ENCODE data around the gene DECR2. TPM values are rescaled to one million over a fixed set of nuclear protein-coding genes. Genes with fewer than 3 reads are reported as not detected.

DECR2 gene
- total RNA-seq, 1 experiment from 2014 or later = 8.9 TPM

DNA sequence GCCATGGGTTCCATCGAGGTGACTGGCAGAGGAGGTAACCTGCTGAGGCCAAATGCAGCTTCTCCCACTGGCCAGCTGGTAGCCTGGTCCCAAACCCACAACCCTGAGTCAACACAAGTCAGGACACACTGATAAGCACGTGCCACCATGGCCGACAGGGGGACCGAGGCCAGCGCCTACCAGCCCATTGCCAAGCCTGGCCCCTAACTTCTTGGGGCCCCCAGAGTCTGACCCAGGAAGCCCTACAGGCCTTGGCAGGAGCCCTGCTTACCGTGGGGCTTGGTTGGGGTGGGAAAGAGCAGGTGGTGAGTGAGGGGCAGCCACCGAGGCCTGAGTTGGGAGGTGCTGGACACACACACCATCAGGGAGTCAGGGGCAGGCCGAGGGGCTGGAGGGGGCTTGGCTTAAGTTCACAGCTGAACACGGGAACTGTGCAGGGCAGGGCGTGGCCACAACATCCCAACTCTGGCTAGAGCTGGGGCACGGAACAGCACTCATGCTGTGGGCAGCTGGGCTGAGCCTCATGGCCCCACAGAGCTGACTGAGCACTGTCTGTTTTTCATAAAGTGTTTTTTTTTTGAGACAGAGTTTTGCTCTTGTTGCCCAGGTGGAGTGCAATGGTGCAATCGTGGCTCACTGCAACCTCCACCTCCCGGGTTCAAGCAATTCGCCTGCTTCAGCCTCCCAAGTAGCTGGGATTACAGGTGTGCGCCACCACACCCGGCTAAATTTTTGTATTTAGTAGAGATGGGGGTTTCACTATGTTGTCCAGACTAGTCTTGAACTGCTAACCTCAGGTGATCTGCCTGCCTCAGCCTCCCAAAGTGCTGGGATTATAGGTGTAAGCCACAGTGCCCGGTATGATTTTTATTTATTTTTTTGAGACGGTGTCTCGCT lies 36.8 kb upstream of the DECR2 start:
- no peak for DNase-seq (ENCODE audit: low read depth)

DNA sequence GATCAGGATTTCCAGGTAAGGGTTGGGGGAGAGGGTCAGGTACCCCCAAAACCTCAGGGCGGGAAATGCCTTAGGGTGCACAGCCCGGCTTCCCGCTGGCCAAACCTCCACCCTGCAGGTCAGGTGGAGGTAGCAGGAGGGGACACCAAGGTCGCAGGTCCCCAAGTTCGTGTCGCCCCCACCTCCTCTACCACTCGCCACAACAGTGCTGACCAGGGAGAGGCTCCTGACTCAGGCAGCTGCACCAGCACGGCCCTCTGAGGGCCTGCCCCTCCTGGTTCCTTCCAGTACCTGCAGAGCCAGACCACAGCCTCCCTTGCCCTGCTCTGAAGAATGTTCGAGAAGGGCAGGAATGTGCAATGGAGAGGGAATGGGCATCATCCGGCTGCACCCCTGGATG lies 35.2 kb upstream of the DECR2 start:
- no peak for DNase-seq (ENCODE audit: low read depth)

DNA sequence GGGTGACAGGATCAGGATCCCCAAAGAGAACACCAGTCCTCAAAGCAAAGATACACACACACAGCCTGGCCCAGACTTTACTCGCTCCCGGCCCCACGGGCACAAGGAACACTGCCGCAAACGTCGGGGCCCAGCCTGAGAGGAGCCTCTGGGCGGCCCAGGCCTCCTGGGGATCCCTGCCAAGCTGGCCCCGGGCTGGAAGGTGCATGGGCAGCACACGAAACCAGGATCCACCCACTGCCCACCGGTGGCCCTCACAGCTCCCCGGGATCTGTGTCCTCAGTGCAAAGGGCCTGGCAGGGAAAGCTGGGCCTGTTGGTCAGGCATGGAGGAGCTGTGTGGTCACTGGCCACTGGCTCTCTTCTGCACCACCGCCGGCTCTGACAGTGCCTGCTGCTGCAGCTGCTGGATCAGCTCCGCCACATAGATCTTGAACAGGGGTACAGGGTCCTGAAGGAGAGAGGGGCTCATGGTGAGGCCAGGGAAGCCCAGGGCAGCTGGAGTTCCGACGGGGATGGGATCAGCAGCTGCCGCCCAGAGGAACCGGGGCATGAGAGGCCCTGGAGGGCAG lies 34.3 kb upstream of the DECR2 start:
- DNase-seq (ENCODE audit: low read depth) = no peak

DNA sequence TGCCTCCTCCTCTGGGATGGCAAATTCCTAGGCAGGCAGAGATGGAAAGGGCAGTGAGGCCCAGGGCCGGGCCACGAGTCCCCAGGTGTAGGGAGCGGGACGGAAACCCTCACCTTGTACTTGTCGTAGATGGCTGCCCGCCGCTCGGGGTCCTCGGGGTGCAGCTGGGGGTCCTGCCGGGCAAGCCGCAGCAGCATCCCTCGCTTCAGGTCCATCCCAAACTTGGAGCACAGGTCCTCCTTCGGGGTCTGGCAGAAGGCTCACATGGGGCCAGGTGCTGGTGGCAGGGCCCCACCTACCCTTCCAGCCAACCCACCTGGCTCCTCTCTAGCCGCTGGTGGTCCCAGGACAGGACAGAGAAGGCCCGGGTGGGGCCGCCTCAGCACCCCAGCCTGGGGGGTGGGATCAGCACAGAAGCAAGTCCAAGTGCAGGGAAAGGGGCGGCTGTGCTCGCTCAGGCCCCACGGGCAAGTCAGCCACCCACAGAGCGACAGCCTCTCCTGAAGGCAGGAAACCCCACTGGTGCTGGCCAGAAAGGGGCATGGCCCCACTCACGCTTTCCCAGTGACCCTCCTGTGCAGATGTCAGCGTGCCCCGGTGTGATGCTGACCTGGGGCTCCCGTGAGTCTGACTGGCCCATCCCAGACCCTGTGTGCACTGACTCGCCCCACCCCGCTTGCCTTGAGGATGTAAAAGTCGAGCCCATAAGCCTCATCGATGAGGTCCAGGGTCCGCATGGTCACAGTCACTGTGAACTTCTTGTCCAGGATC lies 33.1 kb upstream of the DECR2 start:
- DNase-seq (ENCODE audit: low read depth) = no peak

DNA sequence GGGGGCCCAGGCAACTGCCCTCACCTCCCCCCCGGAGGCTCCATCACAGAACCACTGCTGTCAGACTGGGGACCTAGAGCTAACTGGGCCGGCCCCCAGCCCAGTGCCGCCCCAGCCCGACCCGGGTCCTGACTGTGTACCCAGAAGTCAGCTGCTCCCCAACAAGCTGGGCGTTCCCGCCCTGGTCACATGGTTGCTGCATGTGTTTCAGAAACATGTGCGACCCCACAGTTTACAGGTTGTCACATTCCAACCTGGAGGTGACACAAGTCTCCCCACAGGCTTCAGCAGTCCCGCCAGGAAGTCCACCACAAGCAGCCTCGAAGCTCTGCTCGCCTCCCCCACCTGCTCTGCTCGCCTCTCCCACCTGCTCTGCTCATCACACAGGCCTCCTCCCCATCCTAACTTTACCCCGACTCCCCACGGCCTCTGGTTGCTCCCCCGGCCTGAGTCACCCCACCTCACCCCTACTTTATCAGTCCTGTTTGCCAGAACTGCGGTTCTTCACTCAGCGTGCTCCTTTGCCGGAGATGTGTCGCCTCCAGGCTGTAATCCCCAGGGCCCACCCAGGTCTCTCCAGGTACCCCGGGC lies 32.3 kb upstream of the DECR2 start:
- DNase-seq (ENCODE audit: low read depth) = no peak

DNA sequence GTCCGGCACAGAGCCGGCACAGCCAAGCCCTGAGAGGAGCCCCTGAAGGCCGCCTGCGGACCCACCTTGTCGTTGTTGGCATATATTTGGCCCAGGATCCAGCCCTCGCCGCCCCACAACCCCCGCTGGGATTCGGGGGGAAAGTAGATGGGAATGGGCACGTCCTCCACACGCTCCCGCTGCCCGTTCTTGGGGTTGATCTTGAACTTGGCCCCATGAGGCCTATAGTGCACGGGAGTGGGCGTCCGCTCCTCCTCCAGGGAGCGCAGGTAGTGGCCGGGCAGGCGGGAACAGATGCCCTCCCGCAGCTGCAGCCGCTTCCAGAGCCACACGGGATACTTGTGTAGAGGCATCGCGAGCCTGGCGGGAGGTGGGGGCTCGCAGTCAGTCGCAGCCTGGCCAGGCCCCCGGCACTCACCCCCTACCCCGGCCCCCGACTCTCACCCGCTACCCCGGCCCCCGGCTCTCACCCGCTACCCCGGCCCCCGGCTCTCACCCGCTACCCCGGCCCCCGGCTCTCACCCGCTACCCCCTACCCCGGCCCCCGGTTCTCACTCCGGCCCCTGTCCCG lies 31.7 kb upstream of the DECR2 start:
- no peak for DNase-seq (ENCODE audit: low read depth)

DNA sequence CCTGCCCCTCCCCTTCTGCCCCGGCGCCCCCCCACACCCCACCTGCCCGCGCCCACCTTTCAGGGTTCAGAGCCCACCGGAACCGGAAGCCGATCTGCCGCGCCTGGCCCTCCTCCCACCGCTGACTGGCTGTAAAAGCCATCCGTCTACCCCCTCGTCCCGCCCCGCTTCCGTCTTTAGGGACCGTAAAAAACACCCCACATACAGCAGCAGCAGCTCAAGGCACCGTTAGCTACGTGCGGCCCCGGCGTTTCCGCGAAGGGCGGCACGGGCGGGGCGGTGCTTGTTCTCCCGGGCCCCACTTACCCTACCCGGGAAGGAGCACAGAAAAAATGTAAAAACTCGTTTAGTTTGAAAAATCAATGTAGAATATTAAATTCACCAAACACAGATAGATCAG lies 31.2 kb upstream of the DECR2 start, which contains the start of gene MRPL28:
Gene MRPL28, minus strand, starts transcription at position 96 of the 400 bp plus-strand sequence. CDS start 320 bp downstream, outside the sequence.
- DNase-seq (ENCODE audit: low read depth) = peak; percentile 92

DNA sequence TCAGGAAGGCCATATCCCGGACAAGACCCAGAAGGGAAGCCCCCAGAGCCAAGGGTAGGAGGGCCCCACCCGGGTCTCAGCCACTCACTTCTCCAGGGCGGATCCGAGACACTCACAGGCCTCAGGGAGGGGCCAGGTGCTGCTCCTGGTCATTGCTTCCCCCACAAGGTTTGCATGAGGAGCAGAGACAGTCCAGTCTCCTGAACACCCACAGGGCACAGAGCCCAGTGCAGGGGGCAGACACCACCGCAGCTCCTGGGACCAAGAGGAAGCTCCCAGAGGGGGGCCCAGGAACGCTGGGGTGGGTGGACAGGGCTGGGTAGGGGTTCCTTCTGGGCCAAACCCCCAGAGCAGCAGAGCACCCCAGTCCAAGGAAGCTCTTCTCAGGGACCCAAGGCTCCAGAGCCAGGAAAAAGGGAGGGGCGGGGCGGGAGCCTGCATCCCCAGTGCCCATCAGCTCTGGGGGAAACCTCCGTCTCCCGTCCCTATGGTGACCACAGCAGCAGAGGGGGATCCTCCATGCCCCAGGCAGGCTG lies 30.6 kb upstream of the DECR2 start:
- no peak for DNase-seq (ENCODE audit: low read depth)

DNA sequence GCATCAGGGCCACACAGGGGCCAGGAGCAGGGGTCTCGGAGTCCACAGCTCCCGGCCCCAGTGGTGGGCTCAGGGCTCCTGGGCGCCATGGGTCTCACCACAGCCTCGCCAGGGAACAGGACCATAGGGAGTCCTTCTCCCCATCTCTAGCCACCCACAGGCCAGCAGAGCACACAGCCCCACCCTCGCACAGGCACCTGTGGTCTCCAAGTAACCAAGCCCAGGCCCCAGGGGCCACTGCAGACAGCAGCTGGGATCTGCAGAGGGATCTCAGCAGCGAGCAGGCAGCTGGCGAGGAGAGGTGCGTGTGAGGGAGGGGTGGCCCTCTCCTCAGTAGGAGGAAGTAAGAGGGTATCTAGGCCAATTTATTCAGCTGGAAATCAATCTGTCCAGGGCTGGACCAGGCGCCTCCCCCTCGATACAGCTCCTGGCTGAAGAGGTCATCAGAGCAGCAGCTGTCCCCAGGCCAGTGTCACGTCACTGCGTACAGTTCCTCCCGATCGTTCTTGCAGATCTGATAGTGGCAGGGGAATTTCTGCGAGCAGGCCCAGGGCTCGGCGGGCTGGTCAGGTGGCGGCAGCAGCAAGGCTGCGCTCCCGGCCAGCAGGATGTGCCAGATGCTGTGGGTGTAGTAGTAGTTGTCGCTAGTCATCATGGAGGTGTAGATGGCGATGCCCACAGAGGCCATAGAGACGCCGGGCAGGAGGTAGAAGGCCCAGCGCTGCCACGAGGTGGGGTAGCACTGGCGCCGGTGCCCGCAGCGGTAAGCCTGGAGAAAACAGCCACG lies 30.0 kb upstream of the DECR2 start:
- DNase-seq (ENCODE audit: low read depth) = no peak

DNA sequence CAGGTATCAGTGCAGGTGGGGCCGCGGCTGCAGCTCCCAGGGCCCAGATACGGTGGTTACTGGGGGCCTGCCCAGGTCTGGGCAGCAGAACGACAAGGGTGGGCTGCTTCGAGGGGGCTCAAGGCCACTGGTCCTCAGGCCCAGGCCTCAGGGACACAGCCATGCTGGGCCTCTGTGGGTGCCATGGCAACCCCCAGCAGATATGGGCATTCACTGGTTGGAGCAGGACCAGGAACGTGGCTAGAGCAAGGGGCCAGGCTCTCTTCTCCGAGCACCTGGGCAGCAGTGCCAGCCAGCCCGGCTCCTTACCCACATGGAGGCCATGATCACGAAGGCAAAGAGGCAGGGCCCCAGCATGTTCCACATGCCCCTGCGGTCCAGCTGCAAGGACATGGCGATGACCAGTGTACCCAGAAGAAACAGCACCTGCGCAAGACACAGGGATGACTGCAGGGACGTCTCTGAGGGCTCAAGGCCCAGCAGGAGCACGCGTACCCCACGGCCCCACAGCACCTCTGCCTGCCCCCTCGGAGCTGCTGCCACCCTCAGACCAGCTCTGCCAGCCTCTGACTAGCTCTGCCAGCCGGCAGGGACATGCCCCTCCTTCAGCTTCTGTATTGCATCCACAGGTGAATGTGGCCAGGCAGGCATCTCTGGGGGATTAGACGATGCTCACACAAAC lies 29.2 kb upstream of the DECR2 start:
- DNase-seq (ENCODE audit: low read depth) = no peak

DNA sequence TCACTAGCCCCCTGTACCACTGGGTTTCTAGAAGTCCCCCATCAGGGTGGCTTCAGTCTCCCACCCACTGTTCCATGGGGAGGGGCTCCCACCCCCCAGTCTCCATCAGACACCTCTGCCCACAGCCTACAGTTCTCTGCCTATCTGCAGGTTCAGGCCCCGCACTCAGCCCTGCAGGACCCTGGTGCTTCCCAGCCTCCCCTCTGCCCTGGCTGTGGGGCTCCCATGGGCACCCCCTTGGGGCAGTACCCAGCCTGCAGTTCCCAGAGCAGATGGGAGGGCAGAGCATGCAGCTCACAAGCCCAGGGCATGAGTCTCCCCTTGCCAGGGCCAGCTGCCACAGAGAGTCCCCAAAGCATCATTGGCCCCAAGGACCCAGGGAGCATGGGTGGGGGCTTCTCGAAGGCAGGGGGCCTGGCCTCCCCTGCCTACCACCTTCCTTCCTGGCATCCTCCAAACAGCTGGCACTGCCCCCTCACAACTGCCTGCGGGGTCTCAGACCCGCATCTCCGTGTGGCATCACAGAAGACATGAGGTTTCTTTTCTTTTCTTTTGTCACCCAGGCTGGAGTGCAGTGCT lies 28.6 kb upstream of the DECR2 start:
- DNase-seq (ENCODE audit: low read depth) = no peak

DNA sequence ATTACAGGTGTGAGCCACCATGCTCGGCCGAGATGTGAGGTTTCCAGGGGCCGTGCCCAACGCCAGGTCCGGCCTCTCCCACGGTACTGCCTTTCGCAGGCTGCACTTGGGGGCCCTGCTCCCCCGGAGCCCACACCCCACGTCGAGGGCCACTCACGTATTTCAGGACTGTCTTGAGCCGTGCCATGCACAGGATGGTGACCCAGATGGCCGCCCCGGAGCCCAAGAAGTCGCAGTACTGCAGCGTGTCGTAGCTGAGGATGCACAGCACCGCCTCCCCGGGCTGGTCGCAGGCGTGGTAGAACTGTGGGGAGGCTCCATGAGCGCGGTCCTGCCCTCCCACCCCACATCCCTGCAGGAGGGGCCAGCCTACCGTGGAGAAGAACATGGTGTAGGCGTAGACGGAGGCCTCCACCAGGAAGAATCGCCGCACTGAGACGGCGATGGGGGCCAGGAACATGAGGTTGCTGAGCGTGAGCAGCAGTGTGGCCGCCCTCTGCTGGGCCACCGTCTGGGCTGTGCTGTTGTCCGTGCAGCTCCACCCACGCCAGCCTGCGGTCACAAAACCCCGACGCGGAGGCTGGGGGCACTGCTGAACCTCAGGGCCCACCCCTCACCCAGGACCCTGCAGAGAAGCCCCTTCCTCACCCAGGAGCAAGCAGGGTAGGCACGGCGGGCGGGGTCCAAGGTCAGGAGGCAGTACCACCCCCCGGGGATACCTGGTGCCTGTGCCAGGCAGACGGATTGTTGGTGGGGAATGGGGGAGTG lies 27.7 kb upstream of the DECR2 start:
- no peak for DNase-seq (ENCODE audit: low read depth)

DNA sequence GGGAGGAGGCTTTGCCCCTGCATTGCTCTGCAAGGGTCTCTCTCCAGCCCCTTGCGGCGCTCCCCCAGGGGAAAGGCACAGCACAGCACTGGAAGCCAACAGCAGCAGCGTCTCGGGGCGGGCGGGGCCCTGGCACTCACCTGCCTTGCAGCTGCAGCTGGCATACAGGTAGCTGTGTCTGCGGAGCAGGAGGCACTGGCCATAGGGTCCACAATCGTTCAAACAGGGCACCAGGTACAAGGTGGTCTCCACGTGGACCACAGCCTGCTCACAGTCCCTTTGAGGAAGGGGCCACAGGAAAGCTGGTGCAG lies 27.1 kb upstream of the DECR2 start:
- DNase-seq (ENCODE audit: low read depth) = no peak

DNA sequence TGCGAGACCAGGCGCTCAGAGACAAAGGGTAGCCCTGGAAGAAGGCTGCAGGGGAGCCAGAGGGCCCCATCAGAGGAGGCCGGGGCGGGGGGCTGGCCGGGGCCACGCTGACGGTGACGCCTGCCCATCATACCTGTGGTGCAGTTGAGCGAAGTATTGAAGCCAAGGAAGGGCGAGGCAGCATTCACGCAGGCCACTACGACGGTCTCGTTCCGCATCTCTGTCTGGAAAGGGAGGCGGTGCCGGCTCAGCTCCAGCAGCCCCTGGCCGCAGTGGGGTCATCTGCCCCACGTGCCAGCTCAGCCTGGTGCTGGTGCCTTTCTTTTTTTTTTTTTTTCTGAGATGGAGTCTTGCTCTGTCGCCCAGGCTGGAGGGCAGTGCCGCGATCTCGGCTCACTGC lies 26.5 kb upstream of the DECR2 start:
- DNase-seq (ENCODE audit: low read depth) = no peak

DNA sequence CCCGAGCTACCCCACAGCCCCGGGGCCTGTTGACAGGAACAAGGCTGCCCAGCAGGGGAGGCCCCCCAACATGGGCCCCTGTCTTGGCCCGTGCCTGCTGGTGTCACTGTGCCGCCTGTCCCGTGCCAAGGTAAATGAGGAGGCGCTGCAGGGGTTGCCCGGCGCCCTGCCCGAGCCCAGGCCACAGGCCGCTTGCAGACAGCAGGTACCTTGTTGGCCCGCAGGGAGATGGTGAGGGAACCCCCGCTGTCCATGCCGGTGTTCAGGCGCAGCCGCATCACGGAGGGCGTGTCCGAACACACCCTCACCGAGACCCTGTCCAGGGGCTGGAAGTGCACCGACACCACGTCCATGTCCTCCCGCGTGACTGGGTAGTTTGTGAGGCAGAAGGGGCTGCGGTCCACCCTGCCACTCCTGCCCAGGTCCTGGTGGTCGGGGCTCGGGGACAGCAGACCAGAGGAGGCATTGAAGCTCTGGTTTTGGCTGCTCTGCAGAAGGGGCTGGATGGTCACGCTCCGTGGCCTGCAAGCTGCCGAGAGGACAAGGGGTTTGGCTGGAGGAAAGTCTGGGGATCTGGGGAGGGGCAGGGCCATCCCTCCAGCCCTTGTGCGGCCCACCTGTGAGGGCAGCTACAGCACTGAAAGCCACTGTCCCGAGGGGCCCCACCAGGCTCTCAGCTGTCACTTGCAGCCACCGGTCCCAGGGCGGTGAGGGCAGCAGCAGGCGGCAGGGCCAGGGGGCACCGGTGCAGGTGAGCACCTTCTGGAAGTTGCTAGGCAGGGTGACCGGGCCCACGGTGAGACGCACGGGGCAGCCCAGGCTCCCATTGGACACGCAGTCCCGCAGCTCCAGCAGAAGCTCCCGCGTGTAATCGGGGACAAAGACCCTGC lies 25.5 kb upstream of the DECR2 start:
- no peak for DNase-seq (ENCODE audit: low read depth)

DNA sequence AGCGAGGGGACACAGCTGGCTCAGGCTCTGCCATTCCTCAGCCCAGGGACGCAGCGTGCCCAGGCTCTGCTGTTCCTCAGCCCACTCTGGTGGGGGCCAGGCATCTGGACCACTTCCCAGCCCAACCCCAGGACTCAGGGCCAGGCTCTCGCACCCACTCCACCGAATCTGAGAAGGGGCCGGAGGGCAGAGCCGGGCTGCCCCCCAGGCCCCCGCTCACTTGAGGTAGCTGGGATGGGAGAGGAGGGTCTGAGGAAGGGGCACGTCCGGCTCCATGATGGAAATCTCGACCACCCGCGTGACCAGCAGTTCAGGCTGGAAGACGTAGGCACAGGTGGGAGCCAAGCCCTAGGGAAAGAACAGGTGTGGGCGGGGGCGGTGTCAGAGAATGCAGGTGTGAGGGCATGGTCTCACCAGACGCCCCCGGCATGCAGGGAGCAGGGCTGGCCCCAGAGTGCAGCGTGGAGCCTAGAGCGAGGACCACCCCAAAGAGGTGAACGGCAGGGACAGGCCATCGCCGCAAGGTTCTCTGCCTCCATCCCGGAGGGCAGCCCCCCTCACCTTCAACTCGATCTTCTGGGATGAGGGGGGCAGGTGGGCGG lies 24.8 kb upstream of the DECR2 start:
- DNase-seq (ENCODE audit: low read depth) = no peak

DNA sequence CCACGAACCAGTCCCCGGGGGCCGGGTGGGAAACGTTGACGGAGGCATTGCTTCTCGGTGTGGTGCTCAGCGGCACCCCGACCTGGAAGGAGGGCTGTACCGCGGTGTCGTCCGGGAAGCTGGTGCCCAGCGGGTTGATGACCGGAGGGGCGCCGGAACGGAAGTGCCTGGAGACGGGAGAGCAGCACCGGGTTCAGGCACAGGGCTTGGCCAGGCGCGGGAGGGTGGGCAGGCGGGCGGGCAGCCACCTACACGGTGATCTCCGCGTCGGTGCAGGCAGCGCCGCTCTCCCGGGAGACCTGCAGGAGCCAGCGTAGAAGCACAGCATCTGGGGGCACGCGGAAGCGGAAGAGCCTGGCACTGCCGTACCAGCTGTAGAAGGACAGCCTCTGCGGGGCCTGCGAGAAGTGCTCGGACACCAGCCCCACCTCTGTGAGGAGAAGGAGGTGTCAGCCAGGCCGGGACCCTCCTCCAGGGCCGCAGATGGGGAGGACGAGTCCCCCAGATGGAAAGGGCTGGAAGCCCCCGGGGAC lies 24.2 kb upstream of the DECR2 start:
- DNase-seq (ENCODE audit: low read depth) = no peak

Data from HT1080 (cell line).